GM12878 (cell line): ENCODE measurements around the gene TMEM176A. TPM values are rescaled to one million over a fixed set of nuclear protein-coding genes. Genes with fewer than 3 reads are reported as not detected.

Experiments
- ATAC-seq: fragments of 200-7000 bp; cut with Tn5 transposase; 3 replicates; pipeline ENCODE4 v1.9.1; 2020; ENCODE audit warnings: mild to moderate bottlenecking, moderate library complexity
- BruUV-seq: library from RNA; stranded (reverse); fragments of 400-500 nt; replicated peaks from 2 replicates; lab custom pipeline; 2021; lab: Mats Ljungman, UMichigan
- CTCF ChIA-PET: fragments of 300-600 bp; sonication (Branson Sonifier 250); formaldehyde crosslinking; extraction: SDS; loops from one replicate; lab custom pipeline; 2021; ENCODE audit warnings: inconsistent platforms; lab: Yijun Ruan, JAX
- POLR2A ChIA-PET: fragments of 350-600 bp; formaldehyde crosslinking; extraction: SDS; loops from one replicate; lab custom pipeline; 2021; ENCODE audit warnings: inconsistent platforms; lab: Charles Lee
- RAD21 ChIA-PET: fragments of 300-600 bp; sonication (Branson Sonifier 250); formaldehyde crosslinking; loops from one replicate; lab custom pipeline; 2023; ENCODE audit warnings: antibody characterized with exemption; ENCODE audit not compliant: unreplicated experiment; lab: Charles Lee
- SMC1A ChIA-PET: fragments of 300-600 bp; sonication (Branson Sonifier 250); formaldehyde crosslinking; loops from one replicate; lab custom pipeline; 2023; ENCODE audit not compliant: unreplicated experiment, uncharacterized antibody; lab: Charles Lee
- DNase-seq: peaks from one replicate; pipeline ENCODE4 v3.0.0-alpha.2; 2011; ENCODE audit warnings: low read depth, low spot score
- FAIRE-seq: peaks from 3 replicates; lab custom pipeline; 2011; peaks lifted over from hg19 to GRCh38; lab: Jason Lieb, UNC
- H2AFZ ChIP-seq: 2 replicates; pipeline ENCODE4 v1.6.0; 2011; ENCODE audit warnings: low read depth, low read length, control low read depth; ENCODE audit not compliant: control insufficient read depth
- H3K27ac ChIP-seq: 2 replicates; pipeline ENCODE4 v1.5.1; 2011; ENCODE audit warnings: control low read depth; ENCODE audit not compliant: control insufficient read depth, insufficient read depth
- H3K27me3 ChIP-seq, 2 experiments: replicated peaks in 1 of 2; 2 replicates each; pipeline versions ENCODE4 v1.6.0 to v1.6.1; 2011; ENCODE audit warnings: low read length in 1 of 2; ENCODE audit not compliant: control insufficient read depth in 2 of 2, insufficient read depth in 2 of 2
- H3K36me3 ChIP-seq, 2 experiments: 2 replicates each; pipeline ENCODE4 v1.5.1; 2011; ENCODE audit warnings: low read length in 1 of 2; ENCODE audit not compliant: control insufficient read depth in 2 of 2, insufficient read depth in 2 of 2
- H3K4me1 ChIP-seq: 2 replicates; pipeline ENCODE4 v1.6.1; 2011; ENCODE audit warnings: mild to moderate bottlenecking, low read length, moderate library complexity, mixed read lengths; ENCODE audit not compliant: control insufficient read depth, insufficient read depth
- H3K4me2 ChIP-seq: 2 replicates; pipeline ENCODE4 v1.6.0; 2011; ENCODE audit warnings: control low read depth; ENCODE audit not compliant: control insufficient read depth, insufficient read depth
- H3K4me3 ChIP-seq: fragments of 200-600 bp; sonication (generic); 2 replicates; pipeline ENCODE4 v1.5.1; 2016
- H3K79me2 ChIP-seq: 2 replicates; pipeline ENCODE4 v1.6.0; 2011; ENCODE audit warnings: low read length; ENCODE audit not compliant: control insufficient read depth, insufficient read depth
- H3K9ac ChIP-seq: 2 replicates; pipeline ENCODE4 v1.8.0; 2011; ENCODE audit warnings: low read length, control low read depth, mixed read lengths; ENCODE audit not compliant: control insufficient read depth, insufficient read depth
- H3K9me3 ChIP-seq: replicated peaks from 3 replicates; pipeline ENCODE4 v1.5.1; 2011; ENCODE audit warnings: mild to moderate bottlenecking, low read length; ENCODE audit not compliant: control insufficient read depth, insufficient read depth
- H4K20me1 ChIP-seq: 2 replicates; pipeline ENCODE4 v1.6.0; 2011; ENCODE audit not compliant: control insufficient read depth, insufficient read depth
- EED ChIP-seq: sonication (generic); IDR thresholded peaks from 2 replicates; pipeline ENCODE4 v1.6.1; 2016; ENCODE audit warnings: antibody characterized with exemption, low read depth
- IKZF1 ChIP-seq: fragments of 450-650 bp; conservative IDR thresholded peaks from 2 replicates; pipeline ENCODE4 v1.6.1; 2017; ENCODE audit warnings: antibody characterized with exemption, mild to moderate bottlenecking
- TAF1 ChIP-seq: IDR thresholded peaks from 2 replicates; pipeline ENCODE4 v1.6.1; 2011; ENCODE audit warnings: mild to moderate bottlenecking, low read depth, low read length, borderline replicate concordance
- TBL1XR1 ChIP-seq: IDR thresholded peaks from 2 replicates; pipeline ENCODE4 v1.6.1; 2012; ENCODE audit warnings: low read depth, low read length, improper control_type of control experiment
- WGBS: methylation state at CpG from one replicate; pipeline ENCODE4 v1.1.6; 2016; ENCODE audit warnings: low lambda C conversion rate; ENCODE audit not compliant: insufficient replicate concordance, insufficient coverage; ENCODE audit errors: missing lambda C conversion rate; 5-methylcytosine and 5-hydroxymethylcytosine counted together
- in situ Hi-C: fragments of 300-500 bp; cut with MboI; formaldehyde crosslinking; loops from 9 replicates; pipeline ENCODE4 v1.14.3; 2018; ENCODE audit warnings: mixed read lengths
- intact Hi-C: fragments of 100-400 bp; cut with micrococcal nuclease; formaldehyde crosslinking; loops from one replicate; pipeline ENCODE4 v1.14.2; 2022; ENCODE audit not compliant: unreplicated experiment
- polyA plus RNA-seq, 11 experiments: library from polyadenylated mRNA; depleted of rRNA in 4 of 11; unstranded in 6 of 11; stranded (reverse) in 5 of 11; fragments of >200 nt; fragmentation: Nextera tagmentation in 4 of 11; fragmentation: Illumina TruSeq in 1 of 11; extraction: Ambion mirVana in 4 of 11; extraction: Trizol in 1 of 11; gene quantifications; 1 replicate in 1 of 11; 2 replicates in 10 of 11; pipeline versions ENCODE4 v1.2.1 to v1.2.3, GENCODE V29; 2011 to 2016; ENCODE audit warnings: inconsistent platforms in 2 of 11, missing spikeins in 2 of 11, low read depth in 1 of 11
- total RNA-seq, 4 experiments: library from RNA; depleted of rRNA in 3 of 4; stranded (reverse); fragments of >200 nt in 3 of 4; fragmentation: Illumina TruSeq in 1 of 4; extraction: Trizol in 1 of 4; gene quantifications; 2 replicates each; pipeline versions ENCODE4 v1.2.1 to v1.2.3, GENCODE V29; 2013 to 2021
- TF ChIP-seq, protein P1 (sequence below): IDR thresholded peaks from 2 replicates; pipeline ENCODE4 v1.6.1; 2012; ENCODE audit warnings: mild to moderate bottlenecking, low read depth, low read length
- TF ChIP-seq, protein P2 (sequence below): IDR thresholded peaks from 2 replicates; pipeline ENCODE4 v1.6.1; 2011; ENCODE audit warnings: low read depth, mild to moderate bottlenecking, low read length, moderate library complexity, borderline replicate concordance; ENCODE audit errors: extremely low read depth

TMEM176A gene
- total and polyA plus RNA-seq, 10 of the 15 experiments (the other 5 are each of a cell fraction or from before 2014, with no cell fraction given) = not detected

DNA sequence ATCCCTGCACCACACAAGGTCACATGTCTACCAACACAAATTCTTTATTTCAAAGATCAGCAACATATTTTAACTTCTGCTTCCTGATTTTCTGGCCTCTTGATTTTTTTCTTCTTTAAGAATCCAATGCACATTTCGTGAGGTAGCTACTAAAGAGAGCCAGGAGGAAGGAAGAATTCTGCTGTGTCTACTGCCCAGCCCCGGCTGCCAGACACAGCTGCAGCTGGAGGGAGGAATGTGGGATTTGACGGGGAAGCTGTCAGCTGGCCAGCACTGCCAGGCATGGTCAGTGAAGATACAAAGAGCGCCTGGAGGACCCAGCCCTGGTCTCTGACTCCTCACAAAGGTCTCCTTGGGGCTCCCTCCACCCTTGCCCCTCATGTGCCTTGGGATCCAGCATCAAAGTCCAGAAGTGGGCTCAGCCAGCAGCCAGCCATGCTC lies 44.9 kb downstream of the TMEM176A start:
- CTCF ChIA-PET = interaction anchor here (1.6 kb wide), 1 partner anchor 9 kb away, joined by 3 read pairs; no protein-coding TSS in a partner anchor
- no peak overlapping the region for H3K4me2 ChIP-seq
- H3K9me3 ChIP-seq = no peaks in the 10 kb centered on the region
- no peak overlapping the region for H3K9ac ChIP-seq
- H3K27me3 ChIP-seq = peaks cover 2 to 3% of the 10 kb centered on the region in 2 experiments; a peak in 3 of 4 replicates
- no peaks in the 10 kb centered on the region for H3K36me3 ChIP-seq
- ATAC-seq (no peak), FAIRE-seq (no peak), DNase-seq (no peak)
- H3K79me2 ChIP-seq = no peaks in the 10 kb centered on the region
- no peaks in the 10 kb centered on the region for H4K20me1 ChIP-seq
- H3K4me1 ChIP-seq = no peaks in the 10 kb centered on the region
- TF ChIP-seq, protein P1, sequence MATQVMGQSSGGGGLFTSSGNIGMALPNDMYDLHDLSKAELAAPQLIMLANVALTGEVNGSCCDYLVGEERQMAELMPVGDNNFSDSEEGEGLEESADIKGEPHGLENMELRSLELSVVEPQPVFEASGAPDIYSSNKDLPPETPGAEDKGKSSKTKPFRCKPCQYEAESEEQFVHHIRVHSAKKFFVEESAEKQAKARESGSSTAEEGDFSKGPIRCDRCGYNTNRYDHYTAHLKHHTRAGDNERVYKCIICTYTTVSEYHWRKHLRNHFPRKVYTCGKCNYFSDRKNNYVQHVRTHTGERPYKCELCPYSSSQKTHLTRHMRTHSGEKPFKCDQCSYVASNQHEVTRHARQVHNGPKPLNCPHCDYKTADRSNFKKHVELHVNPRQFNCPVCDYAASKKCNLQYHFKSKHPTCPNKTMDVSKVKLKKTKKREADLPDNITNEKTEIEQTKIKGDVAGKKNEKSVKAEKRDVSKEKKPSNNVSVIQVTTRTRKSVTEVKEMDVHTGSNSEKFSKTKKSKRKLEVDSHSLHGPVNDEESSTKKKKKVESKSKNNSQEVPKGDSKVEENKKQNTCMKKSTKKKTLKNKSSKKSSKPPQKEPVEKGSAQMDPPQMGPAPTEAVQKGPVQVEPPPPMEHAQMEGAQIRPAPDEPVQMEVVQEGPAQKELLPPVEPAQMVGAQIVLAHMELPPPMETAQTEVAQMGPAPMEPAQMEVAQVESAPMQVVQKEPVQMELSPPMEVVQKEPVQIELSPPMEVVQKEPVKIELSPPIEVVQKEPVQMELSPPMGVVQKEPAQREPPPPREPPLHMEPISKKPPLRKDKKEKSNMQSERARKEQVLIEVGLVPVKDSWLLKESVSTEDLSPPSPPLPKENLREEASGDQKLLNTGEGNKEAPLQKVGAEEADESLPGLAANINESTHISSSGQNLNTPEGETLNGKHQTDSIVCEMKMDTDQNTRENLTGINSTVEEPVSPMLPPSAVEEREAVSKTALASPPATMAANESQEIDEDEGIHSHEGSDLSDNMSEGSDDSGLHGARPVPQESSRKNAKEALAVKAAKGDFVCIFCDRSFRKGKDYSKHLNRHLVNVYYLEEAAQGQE = no peak
- TF ChIP-seq EED = no peak
- no peak for TF ChIP-seq TBL1XR1
- TF ChIP-seq, protein P2, sequence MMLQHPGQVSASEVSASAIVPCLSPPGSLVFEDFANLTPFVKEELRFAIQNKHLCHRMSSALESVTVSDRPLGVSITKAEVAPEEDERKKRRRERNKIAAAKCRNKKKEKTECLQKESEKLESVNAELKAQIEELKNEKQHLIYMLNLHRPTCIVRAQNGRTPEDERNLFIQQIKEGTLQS = no peak
- TF ChIP-seq IKZF1 = no peak
- no peak for TF ChIP-seq TAF1
- no TSS peak for BruUV-seq
- intact Hi-C loops (no loop called here), in situ Hi-C loops (no loop called here)
- H3K4me3 ChIP-seq = no peak overlapping the region
- POLR2A ChIA-PET = no interaction called here
- SMC1A ChIA-PET = no interaction called here
- H3K27ac ChIP-seq = no peak overlapping the region
- WGBS = 0% methylated on average over 3 of the region's 4 CpGs
- RAD21 ChIA-PET = no interaction called here
- H2AFZ ChIP-seq = no peak overlapping the region
